AG09309 (cell line): ENCODE results near the gene NMD3.

Experiments used
- DNase-seq: peaks from one replicate; pipeline ENCODE4 v3.0.0-alpha.2; 2010; ENCODE audit warnings: low read depth
- H3K4me3 ChIP-seq: 2 replicates; pipeline ENCODE4 v1.5.1; 2011; ENCODE audit warnings: mild to moderate bottlenecking, low read depth, low read length, moderate library complexity; ENCODE audit not compliant: control insufficient read depth
- TF ChIP-seq, protein P1 (sequence below): IDR thresholded peaks from 2 replicates; pipeline ENCODE4 v1.5.1; 2011; ENCODE audit warnings: mild to moderate bottlenecking, low read depth, low read length, inconsistent platforms; ENCODE audit not compliant: insufficient read depth, control insufficient read depth; ENCODE audit errors: missing control alignments

The NMD3 gene

DNA sequence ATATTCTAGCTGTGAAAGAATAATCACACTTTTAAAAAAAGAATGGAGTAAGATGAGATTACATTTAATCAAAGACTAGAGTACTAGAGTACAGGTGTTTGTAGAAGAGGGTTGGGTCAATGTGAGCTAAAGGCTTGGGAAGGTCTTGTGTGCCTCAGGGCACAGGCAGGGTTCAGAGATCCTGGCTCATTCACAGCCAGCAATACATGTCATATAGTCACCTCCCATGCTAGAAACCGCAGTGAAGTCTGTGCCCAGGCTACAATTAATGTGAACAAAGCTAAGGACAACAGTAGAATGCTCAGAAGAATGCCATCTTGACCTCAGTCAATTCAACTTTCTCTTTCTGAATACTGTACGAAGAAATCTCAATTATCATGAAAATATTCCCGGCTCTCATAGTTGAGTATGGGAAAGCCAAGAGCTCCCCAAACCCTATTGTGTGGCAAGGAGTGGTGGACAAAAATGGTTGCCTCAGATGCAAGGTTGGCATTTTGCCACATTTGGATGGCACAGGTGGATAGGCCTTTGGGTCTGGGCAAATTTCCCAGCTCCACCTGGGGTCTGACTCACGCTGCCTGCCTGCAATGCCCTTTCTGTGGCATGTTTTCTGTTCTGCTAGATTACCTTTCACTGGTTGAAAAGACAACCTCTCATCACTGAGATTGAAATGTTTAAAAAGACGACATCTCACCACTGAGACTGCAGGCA lies 70.2 kb downstream of the NMD3 start:
- no peak overlapping the region for H3K4me3 ChIP-seq
- DNase-seq = no peak
- TF ChIP-seq, protein P1, sequence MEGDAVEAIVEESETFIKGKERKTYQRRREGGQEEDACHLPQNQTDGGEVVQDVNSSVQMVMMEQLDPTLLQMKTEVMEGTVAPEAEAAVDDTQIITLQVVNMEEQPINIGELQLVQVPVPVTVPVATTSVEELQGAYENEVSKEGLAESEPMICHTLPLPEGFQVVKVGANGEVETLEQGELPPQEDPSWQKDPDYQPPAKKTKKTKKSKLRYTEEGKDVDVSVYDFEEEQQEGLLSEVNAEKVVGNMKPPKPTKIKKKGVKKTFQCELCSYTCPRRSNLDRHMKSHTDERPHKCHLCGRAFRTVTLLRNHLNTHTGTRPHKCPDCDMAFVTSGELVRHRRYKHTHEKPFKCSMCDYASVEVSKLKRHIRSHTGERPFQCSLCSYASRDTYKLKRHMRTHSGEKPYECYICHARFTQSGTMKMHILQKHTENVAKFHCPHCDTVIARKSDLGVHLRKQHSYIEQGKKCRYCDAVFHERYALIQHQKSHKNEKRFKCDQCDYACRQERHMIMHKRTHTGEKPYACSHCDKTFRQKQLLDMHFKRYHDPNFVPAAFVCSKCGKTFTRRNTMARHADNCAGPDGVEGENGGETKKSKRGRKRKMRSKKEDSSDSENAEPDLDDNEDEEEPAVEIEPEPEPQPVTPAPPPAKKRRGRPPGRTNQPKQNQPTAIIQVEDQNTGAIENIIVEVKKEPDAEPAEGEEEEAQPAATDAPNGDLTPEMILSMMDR = no peak

DNA sequence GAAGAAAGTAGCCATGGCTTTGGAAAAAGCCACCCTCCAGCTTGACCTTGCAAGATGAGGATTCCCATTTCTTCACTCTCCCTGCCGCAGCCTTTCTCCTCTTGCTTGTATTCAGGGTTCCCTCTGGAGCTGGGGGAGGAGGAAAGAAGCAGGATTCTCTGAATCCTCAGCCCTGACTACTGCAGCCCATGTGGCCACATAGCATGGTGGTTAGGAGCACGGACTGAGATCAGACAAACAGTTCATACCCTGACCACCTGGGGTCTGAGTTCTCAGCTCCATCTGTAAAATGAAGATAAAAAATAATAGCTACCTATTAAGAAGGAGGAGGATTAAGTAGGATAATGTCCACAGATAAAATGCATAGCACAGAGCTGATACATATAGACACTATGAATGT lies 72.3 kb downstream of the NMD3 start:
- H3K4me3 ChIP-seq = no peak overlapping the region
- no peak for DNase-seq
- TF ChIP-seq, protein P1 = no peak

DNA sequence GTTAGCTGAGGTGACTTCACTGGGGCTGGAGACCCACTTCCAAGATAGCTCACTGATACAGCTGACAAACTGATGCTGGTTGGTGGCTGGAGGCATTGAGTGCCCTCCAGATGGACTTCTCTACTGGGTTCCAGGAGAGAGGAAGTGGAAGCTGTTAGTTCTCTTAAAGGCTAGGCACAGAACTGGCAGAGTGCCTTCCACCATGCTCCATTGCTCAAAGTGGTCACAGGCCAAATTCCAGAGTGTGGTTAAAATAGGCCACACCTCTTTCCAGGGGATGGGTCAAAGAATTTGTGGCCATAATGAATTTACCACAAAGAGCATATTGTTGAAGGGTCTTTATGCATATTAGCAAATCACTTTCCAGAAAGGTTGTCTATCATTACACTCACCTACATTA lies 74.2 kb downstream of the NMD3 start:
- TF ChIP-seq, protein P1 = no peak
- no peak for DNase-seq
- H3K4me3 ChIP-seq = no peak overlapping the region

DNA sequence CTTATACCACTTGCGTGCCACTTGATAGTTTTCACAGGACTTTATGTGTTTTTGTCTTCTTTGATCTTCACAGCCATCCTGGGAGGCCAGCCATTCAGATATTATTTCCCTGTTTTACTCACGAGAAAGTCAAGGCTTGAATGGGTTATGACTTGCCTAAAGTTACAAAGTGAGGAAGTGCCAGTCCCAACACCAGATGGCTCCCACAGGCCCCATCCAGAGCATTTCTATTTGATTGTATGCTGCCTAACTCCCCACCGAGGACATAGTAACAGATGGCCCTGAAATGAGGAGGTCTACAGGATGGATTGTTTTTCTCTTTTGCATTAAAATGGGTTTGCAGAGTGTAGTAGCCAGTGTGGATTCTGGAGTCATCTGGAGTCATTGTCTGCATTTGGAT lies 75.7 kb downstream of the NMD3 start:
- DNase-seq = no peak
- H3K4me3 ChIP-seq = no peak overlapping the region
- TF ChIP-seq, protein P1 = no peak
